GM12878 (cell line): Measurements from ENCODE around the gene CDC45. TPM values are rescaled to one million over a fixed set of nuclear protein-coding genes. Genes with fewer than 3 reads are reported as not detected.

Experiments used
- ATAC-seq: fragments of 200-7000 bp; cut with Tn5 transposase; 3 replicates; pipeline ENCODE4 v1.9.1; 2020; ENCODE audit warnings: mild to moderate bottlenecking, moderate library complexity
- Bru-seq: library from RNA; stranded (reverse); fragments of 400-500 nt; gene quantifications from one replicate; lab custom pipeline; 2021; lab: Mats Ljungman, UMichigan
- BruChase-seq, 2 experiments: library from RNA; stranded (reverse); fragments of 400-500 nt; gene quantifications; one replicate each; lab custom pipeline; 2021; lab: Mats Ljungman, UMichigan
- BruUV-seq: library from RNA; stranded (reverse); fragments of 400-500 nt; replicated peaks from 2 replicates; lab custom pipeline; 2021; lab: Mats Ljungman, UMichigan
- CTCF ChIA-PET: fragments of 300-600 bp; sonication (Branson Sonifier 250); formaldehyde crosslinking; extraction: SDS; loops from one replicate; lab custom pipeline; 2021; ENCODE audit warnings: inconsistent platforms; lab: Yijun Ruan, JAX
- POLR2A ChIA-PET: fragments of 350-600 bp; formaldehyde crosslinking; extraction: SDS; loops from one replicate; lab custom pipeline; 2021; ENCODE audit warnings: inconsistent platforms; lab: Charles Lee
- RAD21 ChIA-PET: fragments of 300-600 bp; sonication (Branson Sonifier 250); formaldehyde crosslinking; loops from one replicate; lab custom pipeline; 2023; ENCODE audit warnings: antibody characterized with exemption; ENCODE audit not compliant: unreplicated experiment; lab: Charles Lee
- SMC1A ChIA-PET: fragments of 300-600 bp; sonication (Branson Sonifier 250); formaldehyde crosslinking; loops from one replicate; lab custom pipeline; 2023; ENCODE audit not compliant: unreplicated experiment, uncharacterized antibody; lab: Charles Lee
- DNase-seq: peaks from one replicate; pipeline ENCODE4 v3.0.0-alpha.2; 2011; ENCODE audit warnings: low read depth, low spot score
- FAIRE-seq: peaks from 3 replicates; lab custom pipeline; 2011; peaks lifted over from hg19 to GRCh38; lab: Jason Lieb, UNC
- H2AFZ ChIP-seq: 2 replicates; pipeline ENCODE4 v1.6.0; 2011; ENCODE audit warnings: low read depth, low read length, control low read depth; ENCODE audit not compliant: control insufficient read depth
- H3K27ac ChIP-seq: 2 replicates; pipeline ENCODE4 v1.5.1; 2011; ENCODE audit warnings: control low read depth; ENCODE audit not compliant: control insufficient read depth, insufficient read depth
- H3K27me3 ChIP-seq, 2 experiments: replicated peaks in 1 of 2; 2 replicates each; pipeline versions ENCODE4 v1.6.0 to v1.6.1; 2011; ENCODE audit warnings: low read length in 1 of 2; ENCODE audit not compliant: control insufficient read depth in 2 of 2, insufficient read depth in 2 of 2
- H3K36me3 ChIP-seq, 2 experiments: 2 replicates each; pipeline ENCODE4 v1.5.1; 2011; ENCODE audit warnings: low read length in 1 of 2; ENCODE audit not compliant: control insufficient read depth in 2 of 2, insufficient read depth in 2 of 2
- H3K4me1 ChIP-seq: 2 replicates; pipeline ENCODE4 v1.6.1; 2011; ENCODE audit warnings: mild to moderate bottlenecking, low read length, moderate library complexity, mixed read lengths; ENCODE audit not compliant: control insufficient read depth, insufficient read depth
- H3K4me2 ChIP-seq: 2 replicates; pipeline ENCODE4 v1.6.0; 2011; ENCODE audit warnings: control low read depth; ENCODE audit not compliant: control insufficient read depth, insufficient read depth
- H3K4me3 ChIP-seq: fragments of 200-600 bp; sonication (generic); 2 replicates; pipeline ENCODE4 v1.5.1; 2016
- H3K79me2 ChIP-seq: 2 replicates; pipeline ENCODE4 v1.6.0; 2011; ENCODE audit warnings: low read length; ENCODE audit not compliant: control insufficient read depth, insufficient read depth
- H3K9ac ChIP-seq: 2 replicates; pipeline ENCODE4 v1.8.0; 2011; ENCODE audit warnings: low read length, control low read depth, mixed read lengths; ENCODE audit not compliant: control insufficient read depth, insufficient read depth
- H3K9me3 ChIP-seq: replicated peaks from 3 replicates; pipeline ENCODE4 v1.5.1; 2011; ENCODE audit warnings: mild to moderate bottlenecking, low read length; ENCODE audit not compliant: control insufficient read depth, insufficient read depth
- H4K20me1 ChIP-seq: 2 replicates; pipeline ENCODE4 v1.6.0; 2011; ENCODE audit not compliant: control insufficient read depth, insufficient read depth
- CHD2 ChIP-seq: IDR thresholded peaks from 2 replicates; pipeline ENCODE4 v1.6.1; 2011; ENCODE audit warnings: low read depth, low read length, improper control_type of control experiment, borderline replicate concordance
- CHD4 ChIP-seq: fragments of 200-600 bp; sonication (generic); IDR thresholded peaks from 2 replicates; pipeline ENCODE4 v1.6.1; 2016; ENCODE audit warnings: mild to moderate bottlenecking
- FOS ChIP-seq: IDR thresholded peaks from 3 replicates; pipeline ENCODE4 v1.6.1; 2011; ENCODE audit warnings: borderline replicate concordance; ENCODE audit not compliant: insufficient read length; ENCODE audit errors: extremely low read depth
- GATAD2B ChIP-seq: fragments of 450-650 bp; conservative IDR thresholded peaks from 2 replicates; pipeline ENCODE4 v1.6.1; 2017; ENCODE audit warnings: low read depth, mild to moderate bottlenecking, moderate library complexity
- POLR2A ChIP-seq: IDR thresholded peaks from 2 replicates; pipeline ENCODE4 v1.6.1; 2011; ENCODE audit warnings: low read depth, mild to moderate bottlenecking, low read length
- TAF1 ChIP-seq: IDR thresholded peaks from 2 replicates; pipeline ENCODE4 v1.6.1; 2011; ENCODE audit warnings: mild to moderate bottlenecking, low read depth, low read length, borderline replicate concordance
- ZNF207 ChIP-seq: fragments of 450-650 bp; IDR thresholded peaks from 2 replicates; pipeline ENCODE4 v1.6.1; 2014; ENCODE audit warnings: antibody characterized with exemption, mild to moderate bottlenecking, borderline replicate concordance
- WGBS: methylation state at CpG from one replicate; pipeline ENCODE4 v1.1.6; 2016; ENCODE audit warnings: low lambda C conversion rate; ENCODE audit not compliant: insufficient replicate concordance, insufficient coverage; ENCODE audit errors: missing lambda C conversion rate; 5-methylcytosine and 5-hydroxymethylcytosine counted together
- in situ Hi-C: fragments of 300-500 bp; cut with MboI; formaldehyde crosslinking; loops from 9 replicates; pipeline ENCODE4 v1.14.3; 2018; ENCODE audit warnings: mixed read lengths
- intact Hi-C: fragments of 100-400 bp; cut with micrococcal nuclease; formaldehyde crosslinking; loops from one replicate; pipeline ENCODE4 v1.14.2; 2022; ENCODE audit not compliant: unreplicated experiment
- long read RNA-seq, 2 experiments: library from polyadenylated mRNA; unstranded; transcript quantifications; one replicate each; pipeline ENCODE4 v2.0.0, GENCODE V29; 2019 to 2020
- polyA minus RNA-seq, 3 experiments: library from RNA; depleted of rRNA, polyadenylated mRNA; stranded (reverse); fragments of >200 nt; gene quantifications; 2 replicates each; pipeline ENCODE4 v1.2.3, GENCODE V29; 2011
- polyA plus RNA-seq, 11 experiments: library from polyadenylated mRNA; depleted of rRNA in 4 of 11; unstranded in 6 of 11; stranded (reverse) in 5 of 11; fragments of >200 nt; fragmentation: Nextera tagmentation in 4 of 11; fragmentation: Illumina TruSeq in 1 of 11; extraction: Ambion mirVana in 4 of 11; extraction: Trizol in 1 of 11; gene quantifications; 1 replicate in 1 of 11; 2 replicates in 10 of 11; pipeline versions ENCODE4 v1.2.1 to v1.2.3, GENCODE V29; 2011 to 2016; ENCODE audit warnings: inconsistent platforms in 2 of 11, missing spikeins in 2 of 11, low read depth in 1 of 11
- total RNA-seq, 4 experiments: library from RNA; depleted of rRNA in 3 of 4; stranded (reverse); fragments of >200 nt in 3 of 4; fragmentation: Illumina TruSeq in 1 of 4; extraction: Trizol in 1 of 4; gene quantifications; 2 replicates each; pipeline versions ENCODE4 v1.2.1 to v1.2.3, GENCODE V29; 2013 to 2021
- TF ChIP-seq, protein P1 (sequence below): fragments of 450-650 bp; IDR thresholded peaks from 2 replicates; pipeline ENCODE4 v1.6.1; 2018; ENCODE audit warnings: borderline replicate concordance, mild to moderate bottlenecking; ENCODE audit not compliant: partially characterized antibody
- TF ChIP-seq, protein P2 (sequence below): fragments of 450-650 bp; conservative IDR thresholded peaks from 2 replicates; pipeline ENCODE4 v1.6.1; 2017; ENCODE audit warnings: mild to moderate bottlenecking, moderate library complexity

The CDC45 gene, protein sequence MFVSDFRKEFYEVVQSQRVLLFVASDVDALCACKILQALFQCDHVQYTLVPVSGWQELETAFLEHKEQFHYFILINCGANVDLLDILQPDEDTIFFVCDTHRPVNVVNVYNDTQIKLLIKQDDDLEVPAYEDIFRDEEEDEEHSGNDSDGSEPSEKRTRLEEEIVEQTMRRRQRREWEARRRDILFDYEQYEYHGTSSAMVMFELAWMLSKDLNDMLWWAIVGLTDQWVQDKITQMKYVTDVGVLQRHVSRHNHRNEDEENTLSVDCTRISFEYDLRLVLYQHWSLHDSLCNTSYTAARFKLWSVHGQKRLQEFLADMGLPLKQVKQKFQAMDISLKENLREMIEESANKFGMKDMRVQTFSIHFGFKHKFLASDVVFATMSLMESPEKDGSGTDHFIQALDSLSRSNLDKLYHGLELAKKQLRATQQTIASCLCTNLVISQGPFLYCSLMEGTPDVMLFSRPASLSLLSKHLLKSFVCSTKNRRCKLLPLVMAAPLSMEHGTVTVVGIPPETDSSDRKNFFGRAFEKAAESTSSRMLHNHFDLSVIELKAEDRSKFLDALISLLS
- 42.6 and 46.5 TPM in 2 replicates for total RNA-seq (2013; cell fraction: nucleolus; rRNA removed)
- 46.9 and 53.0 TPM in 2 replicates for total RNA-seq (2014; rRNA removed)
- total RNA-seq (2014; rRNA removed; fragmentation: Illumina TruSeq; extraction: Trizol), result 40.0 and 40.8 TPM in 2 replicates
- total RNA-seq (2021), result 45.4 and 49.3 TPM in 2 replicates
- 21.3 TPM for polyA plus RNA-seq (2011; ENCODE audit: low read depth)
- 88.5 and 124 TPM in 2 replicates for polyA plus RNA-seq (2011; rRNA removed)
- 49.6 and 68.6 TPM in 2 replicates for polyA plus RNA-seq (2011; cell fraction: cytosol; rRNA removed)
- 112 and 139 TPM in 2 replicates for polyA plus RNA-seq (2011; cell fraction: nucleus; rRNA removed)
- 28.1 and 36.6 TPM in 2 replicates for polyA plus RNA-seq (2012)
- polyA plus RNA-seq (2014; fragmentation: Illumina TruSeq; extraction: Trizol), result 63.1 and 69.7 TPM in 2 replicates
- 10 to 100 TPM; 42.8 to 51.2 TPM for polyA plus RNA-seq (2014; fragmentation: Nextera tagmentation; extraction: Ambion mirVana)
- polyA plus RNA-seq (2014; rRNA removed), result 55.5 and 59.3 TPM in 2 replicates
- 10 to 100 TPM; 79.1 to 83.4 TPM for polyA plus RNA-seq (2016; fragmentation: Nextera tagmentation; extraction: Ambion mirVana)
- polyA minus RNA-seq (2011; rRNA and poly(A)+ RNA removed), result 51.1 and 52.3 TPM in 2 replicates
- polyA minus RNA-seq (2011; cell fraction: cytosol; rRNA and poly(A)+ RNA removed), result 15.9 and 17.4 TPM in 2 replicates
- polyA minus RNA-seq (2011; cell fraction: nucleus; rRNA and poly(A)+ RNA removed), result 29.9 and 65.0 TPM in 2 replicates
- percentile 60 among the genes with signal in this experiment for Bru-seq, nascent RNA
- BruChase-seq, experiment 1, labeled RNA remaining after a 6-hour chase, result percentile 54 among the genes with signal in this experiment
- percentile 62 among the genes with signal in this experiment for BruChase-seq, experiment 2, labeled RNA remaining after a 2-hour chase
- long read RNA-seq, experiment 1, transcript CDC45-201 (19 exons, 1,976 nt), result major isoform, 81 of 119 reads
- long read RNA-seq, experiment 1, transcript CDC45-202 (18 exons, 1,693 nt), result minor isoform, 11 of 119 reads
- long read RNA-seq, experiment 1, partial matches to known transcripts, result 4 of 119 reads
- long read RNA-seq, experiment 1, other reads (novel, unspliced or antisense), result 23 of 119 reads
- long read RNA-seq, experiment 2, transcript CDC45-202 (18 exons, 1,693 nt), result minor isoform, 55 of 651 reads
- long read RNA-seq, experiment 2, transcript CDC45-201 (19 exons, 1,976 nt), result major isoform, 439 of 651 reads
- long read RNA-seq, experiment 2, partial matches to known transcripts, result 30 of 651 reads
- long read RNA-seq, experiment 2, other reads (novel, unspliced or antisense), result 123 of 651 reads

DNA sequence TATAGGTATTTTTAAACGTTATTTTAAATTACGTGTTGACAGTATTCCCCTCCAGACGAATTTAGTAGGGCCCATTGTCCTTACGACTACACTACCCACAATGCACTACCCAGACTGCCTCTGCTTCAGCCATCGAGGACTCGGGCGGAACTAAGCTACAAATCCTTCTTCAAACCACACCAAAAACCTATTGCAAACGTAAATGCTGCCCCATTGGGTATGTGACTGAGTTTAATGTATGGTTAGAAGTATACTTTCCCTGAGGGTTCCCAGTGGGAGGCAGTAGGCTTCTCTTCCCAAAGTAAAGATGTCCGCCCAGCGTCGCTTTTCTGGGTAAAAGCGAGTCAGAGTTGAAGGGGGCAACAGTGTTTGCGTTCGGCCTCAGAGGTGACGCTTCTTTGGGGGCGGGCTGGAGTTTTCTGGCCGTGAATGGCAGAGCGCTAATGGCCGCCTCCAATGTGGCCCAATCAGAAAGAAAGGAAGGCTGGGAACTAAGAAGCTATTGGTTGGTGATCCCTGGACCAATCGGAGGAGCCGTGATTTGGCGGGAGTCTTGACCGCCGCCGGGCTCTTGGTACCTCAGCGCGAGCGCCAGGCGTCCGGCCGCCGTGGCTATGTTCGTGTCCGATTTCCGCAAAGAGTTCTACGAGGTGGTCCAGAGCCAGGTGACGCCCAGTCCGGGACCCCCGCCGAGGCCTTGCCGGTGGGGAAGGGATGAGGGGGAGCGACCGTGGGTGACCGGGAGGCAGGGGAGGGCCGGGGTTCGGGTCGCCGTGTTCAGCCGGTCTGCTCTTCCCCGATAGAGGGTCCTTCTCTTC lies at the start of gene CDC45:
Gene CDC45 (plus strand): TSS at position 566 of the 818 bp plus-strand sequence. CDS start 49 bp downstream, at position 615.
- peak within 1 kb of the TSS; percentile 97 for H2AFZ ChIP-seq
- BruUV-seq, result no TSS peak
- ChIA-PET RAD21 (interaction anchor here (0.7 to 3.6 kb wide), 11 partner anchors 18 to 364 kb away, joined by 3 to 25 read pairs (median 4); partner anchors contain the start of genes ESS2, HIRA, MRPL40 and SLC25A1), POLR2A (interaction anchor here (0.7 to 1.5 kb wide), 6 partner anchors 28 to 305 kb away, joined by 3 to 4 read pairs (median 3); partner anchors contain the start of genes C22orf39 and MRPL40), CTCF (interaction anchor here (0.5 to 2.8 kb wide), 10 partner anchors 14 to 372 kb away, joined by 3 to 26 read pairs (median 4); partner anchors contain the start of genes ESS2 and SLC25A1), SMC1A (interaction anchor here (0.8 to 3.8 kb wide), 9 partner anchors 22 to 334 kb away, joined by 3 to 19 read pairs (median 4); partner anchors contain the start of genes ESS2, HIRA, MRPL40 and SLC25A1)
- peak within 1 kb of the TSS; percentile 85 for H3K4me2 ChIP-seq
- intact Hi-C loops, result loop anchor here (1.0 to 10.0 kb wide), 4 partner anchors 31 to 185 kb away; partner anchors contain the start of genes CLTCL1 and MRPL40
- H3K9ac ChIP-seq, result peak within 1 kb of the TSS; percentile 80
- peak within 1 kb of the TSS; percentile 97 for H3K4me3 ChIP-seq
- H3K4me1 ChIP-seq, result no peaks in the 10 kb centered on the region
- in situ Hi-C loops, result no loop called here
- no peaks in the 10 kb centered on the region for H3K27me3 ChIP-seq
- H3K27ac ChIP-seq, result peak within 1 kb of the TSS; percentile 97
- peak; percentile 98 for FAIRE-seq
- DNase-seq, result peak; percentile 93
- peaks cover 8 to 12% of the 10 kb centered on the region in 2 experiments; a peak in 3 of 4 replicates for H3K36me3 ChIP-seq
- H4K20me1 ChIP-seq, result no peaks in the 10 kb centered on the region; the same call in 1 of the 2 replicates
- H3K79me2 ChIP-seq, result peaks cover 39% of the 10 kb centered on the region
- ATAC-seq, result peak; percentile 95
- no peaks in the 10 kb centered on the region for H3K9me3 ChIP-seq
- under 1% methylated on average over 50 of the region's 50 CpGs for WGBS
- TF ChIP-seq, protein P1, sequence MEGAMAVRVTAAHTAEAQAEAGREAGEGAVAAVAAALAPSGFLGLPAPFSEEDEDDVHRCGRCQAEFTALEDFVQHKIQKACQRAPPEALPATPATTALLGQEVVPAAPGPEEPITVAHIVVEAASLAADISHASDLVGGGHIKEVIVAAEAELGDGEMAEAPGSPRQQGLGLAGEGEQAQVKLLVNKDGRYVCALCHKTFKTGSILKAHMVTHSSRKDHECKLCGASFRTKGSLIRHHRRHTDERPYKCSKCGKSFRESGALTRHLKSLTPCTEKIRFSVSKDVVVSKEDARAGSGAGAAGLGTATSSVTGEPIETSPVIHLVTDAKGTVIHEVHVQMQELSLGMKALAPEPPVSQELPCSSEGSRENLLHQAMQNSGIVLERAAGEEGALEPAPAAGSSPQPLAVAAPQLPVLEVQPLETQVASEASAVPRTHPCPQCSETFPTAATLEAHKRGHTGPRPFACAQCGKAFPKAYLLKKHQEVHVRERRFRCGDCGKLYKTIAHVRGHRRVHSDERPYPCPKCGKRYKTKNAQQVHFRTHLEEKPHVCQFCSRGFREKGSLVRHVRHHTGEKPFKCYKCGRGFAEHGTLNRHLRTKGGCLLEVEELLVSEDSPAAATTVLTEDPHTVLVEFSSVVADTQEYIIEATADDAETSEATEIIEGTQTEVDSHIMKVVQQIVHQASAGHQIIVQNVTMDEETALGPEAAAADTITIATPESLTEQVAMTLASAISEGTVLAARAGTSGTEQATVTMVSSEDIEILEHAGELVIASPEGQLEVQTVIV, result peak; percentile 96
- peak; percentile 80 for TF ChIP-seq POLR2A
- no peak for TF ChIP-seq CHD4
- TF ChIP-seq FOS, result peak; percentile 66
- peak; percentile 99 for TF ChIP-seq ZNF207
- TF ChIP-seq TAF1, result peak; percentile 42; the same call in 1 of the 2 replicates
- TF ChIP-seq CHD2, result peak; percentile 86
- TF ChIP-seq, protein P2, sequence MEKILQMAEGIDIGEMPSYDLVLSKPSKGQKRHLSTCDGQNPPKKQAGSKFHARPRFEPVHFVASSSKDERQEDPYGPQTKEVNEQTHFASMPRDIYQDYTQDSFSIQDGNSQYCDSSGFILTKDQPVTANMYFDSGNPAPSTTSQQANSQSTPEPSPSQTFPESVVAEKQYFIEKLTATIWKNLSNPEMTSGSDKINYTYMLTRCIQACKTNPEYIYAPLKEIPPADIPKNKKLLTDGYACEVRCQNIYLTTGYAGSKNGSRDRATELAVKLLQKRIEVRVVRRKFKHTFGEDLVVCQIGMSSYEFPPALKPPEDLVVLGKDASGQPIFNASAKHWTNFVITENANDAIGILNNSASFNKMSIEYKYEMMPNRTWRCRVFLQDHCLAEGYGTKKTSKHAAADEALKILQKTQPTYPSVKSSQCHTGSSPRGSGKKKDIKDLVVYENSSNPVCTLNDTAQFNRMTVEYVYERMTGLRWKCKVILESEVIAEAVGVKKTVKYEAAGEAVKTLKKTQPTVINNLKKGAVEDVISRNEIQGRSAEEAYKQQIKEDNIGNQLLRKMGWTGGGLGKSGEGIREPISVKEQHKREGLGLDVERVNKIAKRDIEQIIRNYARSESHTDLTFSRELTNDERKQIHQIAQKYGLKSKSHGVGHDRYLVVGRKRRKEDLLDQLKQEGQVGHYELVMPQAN, result peak; percentile 99
- TF ChIP-seq GATAD2B, result peak; percentile 32; the same call in 1 of the 2 replicates
